ENCODE data around the gene ILKAP.

GRCh38 chr2:238149841-238150572 lies 53.5 kb downstream of the ILKAP start:
- TF ChIP-seq ZNF274 (IDR thresholded peaks at IDR 0.05; ENCODE audit: low read depth, low read length), result no peak
- no peak for TF ChIP-seq SUZ12 (IDR thresholded peaks at IDR 0.05; ENCODE audit: extremely low read depth, insufficient read depth, insufficient read length)

All from NT2/D1 (cell line).